HuH-7.5 (cell line): ENCODE data around the gene SORCS2.

Experiments
- DNase-seq: peaks from one replicate; pipeline ENCODE4 v3.0.0; 2011; ENCODE audit warnings: low spot score

Gene SORCS2

DNA sequence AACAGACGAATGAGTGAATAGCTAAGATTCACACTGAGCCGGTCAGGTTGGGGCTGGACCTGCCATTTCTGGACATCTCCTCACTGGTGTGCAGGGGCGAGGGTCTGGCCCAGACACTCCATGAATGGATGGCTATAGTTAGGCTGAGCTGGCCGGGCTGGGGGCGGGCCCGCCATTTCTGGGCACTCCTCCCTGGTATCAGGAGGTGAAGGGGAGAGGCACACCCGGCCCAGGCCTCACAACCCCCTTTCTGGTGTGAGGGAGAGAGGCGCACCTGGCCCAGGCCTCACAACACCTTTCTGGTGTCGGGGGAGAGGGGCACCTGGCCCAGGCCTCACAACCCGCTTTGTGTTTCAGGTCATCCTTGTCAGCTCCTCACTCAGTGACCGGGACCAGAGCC is 445.6 kb downstream of the SORCS2 start:
- DNase-seq: no peak

DNA sequence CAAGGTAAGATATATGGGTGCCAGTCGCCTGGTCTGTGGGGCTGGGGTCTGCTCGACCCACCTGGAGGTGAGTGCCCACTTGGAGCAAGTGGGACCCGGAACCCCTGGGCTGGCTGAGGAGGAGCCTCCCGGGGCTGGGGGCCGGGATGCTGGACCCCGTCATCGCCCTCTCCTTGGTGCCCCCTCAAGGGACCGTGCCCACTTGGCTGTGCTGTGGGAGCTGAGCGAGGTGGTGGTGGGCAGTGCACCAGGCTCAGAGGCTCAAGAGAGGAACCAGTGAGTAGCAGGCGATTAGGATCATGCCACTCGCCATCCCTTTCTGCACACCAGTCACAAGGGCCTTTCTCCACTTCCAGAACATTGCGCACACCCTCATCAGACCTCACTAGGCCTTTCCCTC is 446.2 kb downstream of the SORCS2 start:
- DNase-seq: no peak

DNA sequence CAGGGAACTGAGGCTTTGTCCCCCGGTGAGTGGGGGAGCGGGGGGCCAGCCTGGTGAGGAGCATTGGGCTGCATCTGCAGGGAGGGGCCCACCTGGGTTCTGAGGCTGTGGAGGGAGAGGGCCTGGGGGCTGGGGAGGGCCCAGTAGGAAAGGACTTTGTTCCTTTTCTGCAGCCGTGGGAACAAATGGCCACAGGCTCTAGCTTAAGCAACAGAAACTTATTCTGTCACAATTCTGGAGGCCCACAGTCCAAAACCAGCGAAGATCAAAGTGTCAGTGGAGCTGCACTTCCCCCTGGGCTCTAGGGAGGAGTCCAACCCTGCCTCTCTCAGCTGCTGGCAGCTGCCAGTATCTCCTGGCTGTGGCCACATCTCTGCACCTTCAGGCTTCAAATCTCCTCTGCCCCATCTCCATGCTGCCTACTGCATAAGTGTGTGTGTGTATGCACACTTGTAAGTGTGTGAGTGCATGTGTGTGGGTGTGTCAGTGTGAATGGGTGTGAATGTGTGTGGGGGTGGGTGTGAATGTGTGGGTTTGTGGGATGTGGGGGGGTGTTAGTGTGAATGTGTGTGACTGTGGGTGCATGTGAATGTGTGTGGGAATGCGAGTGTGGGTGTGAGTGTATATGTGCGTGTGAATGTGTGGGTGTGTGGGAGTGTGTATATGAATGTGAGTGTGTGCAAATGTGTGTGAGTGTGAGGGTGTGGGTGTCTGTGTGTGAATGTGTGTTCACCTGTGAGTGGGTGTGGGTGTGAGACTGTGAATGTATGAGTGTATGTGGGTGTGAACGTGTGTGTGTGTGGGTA is 446.8 kb downstream of the SORCS2 start:
- DNase-seq: no peak

DNA sequence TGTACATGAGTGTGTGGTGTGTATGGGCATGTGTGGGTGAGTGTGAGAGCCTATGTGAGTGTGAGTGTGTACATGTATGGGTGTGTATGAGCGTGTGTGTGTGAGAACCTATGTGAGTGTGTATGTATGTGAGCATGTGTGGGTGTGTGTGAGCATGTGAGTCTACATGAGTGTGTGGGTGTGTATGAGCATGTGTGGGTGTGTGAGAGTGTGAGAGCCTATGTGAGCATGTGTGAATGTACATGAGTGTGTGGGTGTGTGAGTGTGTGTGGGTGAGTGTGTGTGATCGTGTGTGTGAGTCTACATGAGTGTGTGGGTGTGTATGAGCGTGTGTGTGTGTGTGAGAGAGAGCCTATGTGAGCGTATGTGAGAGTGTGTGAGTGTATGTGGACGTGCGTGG is 447.8 kb downstream of the SORCS2 start:
- DNase-seq: no peak

DNA sequence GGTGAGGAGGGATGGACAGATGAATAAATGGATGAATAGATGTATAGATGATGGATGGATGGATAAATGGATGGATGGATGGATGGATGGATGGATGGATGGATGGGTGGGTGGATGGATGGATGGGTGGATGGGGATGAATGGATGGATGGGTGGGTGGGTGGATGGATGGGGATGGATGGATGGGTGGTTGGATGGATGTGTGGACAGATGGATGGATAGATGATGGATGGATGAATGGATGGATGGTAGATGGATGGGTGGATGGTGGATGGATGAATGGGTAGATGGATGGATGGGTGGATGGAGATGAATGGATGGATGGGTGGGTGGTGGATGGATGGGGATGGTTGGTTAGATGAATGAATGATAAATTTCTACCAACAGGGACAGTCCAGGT is 449.4 kb downstream of the SORCS2 start:
- DNase-seq: no peak

DNA sequence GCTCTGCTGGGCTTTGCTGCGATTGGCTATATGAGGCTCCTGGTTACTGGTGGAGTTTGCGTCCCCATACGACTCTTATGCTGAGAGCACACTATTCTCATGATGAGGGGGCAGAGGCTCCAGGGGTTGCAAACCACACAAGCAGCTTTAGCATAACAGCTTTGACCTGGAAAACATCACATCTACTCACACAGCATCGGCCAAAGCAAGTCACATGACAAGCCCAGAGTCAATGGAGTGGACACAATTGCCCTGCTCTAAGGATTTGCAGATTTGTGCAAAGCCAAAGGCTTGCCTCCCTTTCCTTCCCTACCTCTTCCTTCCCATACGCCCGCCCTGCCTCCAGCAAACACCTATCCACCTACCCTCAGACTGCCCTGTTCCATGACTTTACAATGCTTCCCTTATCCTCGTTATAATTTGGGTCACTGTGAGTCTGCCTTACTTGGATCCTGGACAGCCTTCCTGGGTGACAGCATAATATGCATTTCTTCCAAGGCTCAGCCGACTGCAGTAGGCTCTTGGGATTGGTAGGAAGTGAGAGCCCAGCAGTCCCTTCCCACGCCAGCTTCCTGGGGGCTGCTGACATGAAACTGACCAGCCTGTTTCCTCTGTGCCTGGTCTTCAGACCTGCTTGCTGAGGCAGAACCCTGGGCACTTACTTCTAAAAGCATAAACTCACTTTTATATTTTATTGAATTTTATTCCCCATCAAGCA is 450.6 kb downstream of the SORCS2 start:
- DNase-seq: no peak

DNA sequence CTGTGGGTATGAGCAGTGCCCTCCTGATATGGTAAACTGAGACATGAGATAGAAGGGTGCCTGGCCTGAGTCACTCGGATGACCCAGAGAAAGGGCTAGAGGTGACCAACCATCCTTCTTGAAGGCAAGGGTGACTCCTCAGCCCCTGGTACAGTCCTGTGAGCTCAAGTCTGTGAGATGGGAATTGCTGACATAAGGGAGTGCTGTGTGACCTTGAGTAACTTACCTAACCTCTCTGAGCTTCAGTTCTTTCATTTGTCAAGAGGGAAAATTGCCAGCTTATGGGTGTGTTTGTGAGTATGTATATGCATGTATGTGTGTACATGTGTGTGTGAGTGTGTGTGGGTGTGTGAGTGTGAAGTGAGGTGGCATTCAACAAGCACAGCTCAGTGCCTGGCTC is 452.8 kb downstream of the SORCS2 start:
- no peak for DNase-seq

DNA sequence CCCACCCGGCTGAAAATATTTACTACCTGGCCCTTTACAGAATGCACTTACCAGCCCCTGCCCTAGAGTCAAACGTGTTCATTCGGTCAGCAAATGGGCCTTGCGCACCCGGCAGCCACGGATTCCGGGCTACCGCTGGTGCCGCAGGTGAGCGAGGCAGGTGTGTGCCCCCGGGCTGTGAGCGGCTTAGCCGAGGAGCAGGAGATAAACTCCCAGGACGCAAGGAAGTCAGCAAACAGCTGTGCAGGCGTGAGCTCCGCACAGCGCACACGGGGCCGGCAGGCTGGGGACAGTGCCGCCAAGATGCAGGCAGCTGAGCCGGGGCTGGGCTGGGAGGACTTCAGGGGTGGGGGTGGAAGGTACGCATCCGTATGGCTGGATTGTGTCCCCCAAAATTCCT is 453.6 kb downstream of the SORCS2 start:
- DNase-seq: no peak

DNA sequence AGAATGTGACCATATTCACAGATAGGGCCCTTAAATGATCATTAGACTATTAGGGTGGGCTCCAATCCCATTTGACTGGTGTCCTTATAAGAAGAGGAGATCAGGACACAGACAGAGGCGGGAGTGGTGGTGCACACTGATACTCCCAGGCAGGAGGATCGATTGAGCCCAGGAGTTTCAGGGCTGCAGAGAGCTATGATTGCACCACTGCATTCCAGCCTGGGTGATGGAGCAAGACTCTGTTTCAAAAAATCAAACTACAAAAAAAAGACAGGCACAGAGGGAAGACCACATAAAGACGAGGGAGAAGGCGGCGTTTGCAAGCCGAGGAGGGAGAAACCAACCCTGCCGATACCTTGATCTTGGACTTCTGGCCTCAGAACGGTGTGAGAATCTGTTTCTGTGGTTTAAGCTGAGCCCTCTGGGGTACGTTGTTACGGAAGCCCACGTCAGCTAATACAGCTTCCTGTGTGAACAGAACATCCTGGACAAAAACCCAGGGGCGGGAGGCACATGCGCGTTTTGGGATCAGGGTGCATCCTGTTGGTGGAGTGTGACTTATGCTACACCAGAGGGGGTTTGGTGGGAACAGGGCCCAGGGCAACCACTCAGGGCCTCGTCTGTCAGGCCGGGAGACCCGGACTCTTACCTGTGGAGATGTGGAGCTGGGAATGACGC is 454.2 kb downstream of the SORCS2 start:
- no peak for DNase-seq

DNA sequence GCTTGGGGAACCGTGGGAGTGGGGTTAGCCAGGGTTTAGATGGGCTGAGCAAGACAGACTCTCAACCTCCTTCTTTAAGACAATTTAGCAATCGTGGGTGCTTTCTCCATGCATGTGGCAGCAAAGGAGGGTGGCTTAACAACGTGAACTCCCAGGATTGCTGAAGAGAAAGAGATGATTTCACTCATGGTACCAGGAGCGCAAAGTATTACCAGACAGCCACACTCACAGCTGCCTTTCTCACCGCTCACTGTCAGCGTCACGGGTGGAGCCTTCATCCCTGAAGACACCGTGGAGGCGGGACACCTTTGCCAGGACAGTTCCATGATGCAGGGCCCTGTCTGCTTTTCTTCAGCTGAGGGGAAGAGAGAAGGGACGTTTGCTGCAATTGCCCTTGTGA is 454.8 kb downstream of the SORCS2 start:
- no peak for DNase-seq

DNA sequence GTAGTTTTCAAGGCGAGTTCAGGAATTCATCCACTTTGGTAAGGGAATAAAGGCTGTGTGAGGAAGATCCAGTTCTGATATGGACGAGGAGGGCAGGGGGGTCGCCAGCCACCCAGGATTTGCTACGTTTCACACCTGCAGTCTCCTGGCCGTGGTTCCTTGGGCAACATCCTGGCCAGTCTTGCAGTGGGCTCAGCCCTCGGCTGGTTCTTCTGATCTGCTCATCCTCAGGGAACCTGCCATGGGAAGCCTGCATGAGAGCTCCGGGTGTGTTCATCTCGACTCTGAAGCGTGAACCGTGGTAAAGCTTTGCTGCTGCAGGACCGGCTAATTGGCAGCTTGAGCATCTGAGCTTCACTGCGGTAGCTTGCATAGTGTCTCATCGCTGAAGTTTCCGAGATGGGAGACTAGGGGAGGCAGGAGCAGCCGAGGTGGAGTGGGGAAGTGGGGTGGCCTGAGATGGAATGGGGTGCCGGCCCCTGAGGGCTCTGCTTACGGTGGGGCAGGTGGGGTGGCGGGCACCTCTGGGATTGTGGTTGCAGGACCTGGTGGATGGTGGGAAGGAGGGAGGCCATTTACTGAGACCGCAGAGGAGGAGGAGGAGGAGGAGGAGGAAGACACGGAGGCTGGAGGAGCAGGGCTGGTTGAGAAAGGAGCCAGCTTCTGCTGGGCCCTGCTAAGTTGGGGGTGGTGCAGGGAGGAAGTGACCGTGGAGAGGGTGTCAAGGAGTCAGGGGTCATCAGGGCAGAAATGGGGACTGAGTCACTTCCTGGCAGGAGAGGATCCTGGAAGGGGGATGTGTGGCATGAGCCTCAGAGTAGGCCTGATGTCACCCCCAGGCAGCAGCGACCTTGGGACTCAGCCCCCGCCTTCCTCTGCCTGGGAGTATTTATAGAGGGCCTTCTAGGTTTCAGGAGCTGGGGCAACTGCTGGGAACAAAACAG is 455.5 kb downstream of the SORCS2 start:
- no peak for DNase-seq

DNA sequence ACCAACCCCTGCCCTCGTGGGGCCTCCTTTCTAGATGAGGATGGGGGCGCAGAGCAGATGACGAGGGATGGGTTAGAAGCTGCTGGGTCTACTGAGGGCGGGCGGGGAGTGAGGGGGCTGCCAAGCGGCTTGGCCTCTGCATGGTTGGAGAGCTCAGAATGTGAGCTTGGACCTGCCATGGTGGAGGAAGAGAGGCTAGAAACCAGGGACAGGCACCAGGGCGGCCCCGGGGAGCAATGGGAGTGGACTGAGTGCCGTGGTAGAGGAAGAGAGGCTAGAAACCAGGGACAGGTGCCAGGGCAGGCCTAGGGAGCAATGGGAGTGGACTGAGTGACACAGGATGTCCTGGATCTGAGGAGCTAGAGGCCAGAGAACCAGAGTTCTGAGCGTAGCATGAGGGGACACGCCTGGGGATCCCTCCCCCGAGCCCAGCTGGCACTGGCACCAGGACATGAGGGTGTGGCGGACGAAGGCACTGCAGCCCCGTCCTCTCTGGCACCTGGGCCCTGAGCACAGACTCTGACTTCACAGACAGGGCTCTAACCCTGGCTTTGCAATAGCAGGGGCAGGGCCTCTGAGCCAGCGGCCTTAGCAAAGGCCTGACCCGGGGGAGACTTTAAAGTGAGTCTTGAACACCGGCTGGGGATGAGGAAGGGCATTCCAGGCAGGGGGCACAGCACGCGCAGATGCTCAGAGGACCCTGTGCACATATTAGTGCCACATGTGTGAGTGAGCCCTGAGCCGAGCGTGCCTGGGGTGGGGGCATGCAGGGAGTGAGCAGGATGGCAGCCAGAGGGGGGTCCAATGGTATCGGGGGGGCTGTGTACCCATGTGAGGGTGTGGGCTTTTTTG is 456.4 kb downstream of the SORCS2 start:
- no peak for DNase-seq

DNA sequence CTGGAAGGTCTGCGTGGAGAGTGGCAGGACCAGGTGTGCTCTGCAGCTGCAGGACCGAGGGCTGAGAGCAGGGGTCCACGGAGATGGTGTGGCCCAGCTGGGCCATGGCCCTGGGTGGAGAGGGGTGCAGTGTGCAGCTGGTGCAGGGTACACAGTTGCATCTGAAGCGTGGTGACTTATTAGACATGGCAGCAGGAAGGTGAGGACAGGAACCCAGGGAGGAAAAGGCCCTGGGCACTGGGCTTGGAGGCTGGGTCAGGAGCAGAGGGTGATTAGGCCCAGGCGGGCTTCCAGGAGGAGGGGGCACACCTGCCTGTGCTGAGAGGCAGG is 457.0 kb downstream of the SORCS2 start:
- no peak for DNase-seq

DNA sequence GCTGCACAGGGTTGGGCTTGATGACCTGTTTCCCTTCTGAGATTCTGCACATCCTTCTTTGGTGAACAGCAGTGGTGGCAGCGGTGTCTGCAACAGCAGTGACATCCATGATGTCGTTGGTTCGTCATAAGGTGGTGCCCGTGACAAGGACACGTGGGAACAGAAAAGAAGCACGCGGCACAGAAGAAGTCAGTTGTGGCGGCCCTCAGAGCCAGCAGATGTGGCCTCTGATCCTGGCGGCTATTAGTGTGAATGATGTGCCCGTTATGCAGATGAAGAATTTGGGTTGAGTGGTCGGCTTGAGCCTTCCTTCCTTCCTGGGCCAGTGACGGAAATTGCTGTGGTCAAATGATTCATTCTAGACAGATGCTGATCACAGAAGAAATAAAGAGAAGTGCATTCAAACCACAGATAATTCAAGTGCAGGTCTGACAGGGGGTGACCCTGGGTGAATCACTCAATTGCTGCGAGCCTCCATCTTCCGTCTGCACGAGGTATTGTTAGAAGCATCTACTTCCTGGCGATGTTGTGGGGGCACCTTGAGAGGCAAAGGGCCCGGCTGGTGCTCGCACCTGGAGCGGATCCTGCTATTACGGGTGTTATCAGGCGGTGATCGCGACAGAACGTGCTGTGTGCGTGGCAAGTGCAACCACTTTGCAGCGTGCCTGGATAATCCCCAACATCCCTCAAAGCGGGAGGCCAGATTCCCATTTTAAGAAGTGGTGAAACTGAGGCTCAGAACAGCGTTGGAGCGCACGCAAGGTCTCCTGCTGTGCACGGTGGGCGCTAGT is 457.6 kb downstream of the SORCS2 start:
- DNase-seq: no peak

DNA sequence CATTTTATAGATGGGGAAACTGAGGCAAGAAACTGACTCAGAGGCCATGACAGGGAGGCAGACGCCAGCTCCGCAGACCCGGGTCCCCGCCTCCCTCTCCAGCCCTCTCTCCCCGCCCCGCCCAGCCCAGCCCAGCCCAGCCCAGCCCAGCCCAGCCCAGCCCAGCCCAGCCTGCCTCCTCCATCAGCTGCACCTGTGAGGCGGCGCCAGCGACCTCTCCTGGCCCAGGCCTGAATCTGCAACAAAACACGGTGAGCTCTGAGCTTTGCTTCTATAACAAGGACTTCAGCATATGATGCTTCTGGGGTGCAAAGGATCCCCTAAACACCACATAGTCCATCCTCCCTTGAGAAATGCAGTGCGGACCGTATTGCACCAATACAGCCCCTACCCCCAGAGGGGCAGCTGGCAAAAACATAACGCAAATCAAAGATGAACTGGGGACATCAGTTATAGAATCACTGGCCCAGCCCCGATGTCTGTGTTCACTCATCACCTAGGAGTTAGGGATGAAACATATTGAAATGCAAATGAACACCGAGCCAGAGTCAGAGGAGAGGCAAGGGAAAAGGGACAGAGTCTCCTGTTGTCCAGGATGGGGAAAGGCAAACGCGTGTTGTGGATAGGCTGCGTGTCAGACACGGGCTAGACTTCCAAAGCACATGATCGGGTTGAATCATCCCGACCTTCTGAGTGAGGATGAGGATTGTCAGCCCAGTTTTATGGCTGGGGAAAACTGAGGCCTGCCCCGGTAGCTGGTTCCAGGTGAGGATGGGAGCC is 458.5 kb downstream of the SORCS2 start:
- no peak for DNase-seq

DNA sequence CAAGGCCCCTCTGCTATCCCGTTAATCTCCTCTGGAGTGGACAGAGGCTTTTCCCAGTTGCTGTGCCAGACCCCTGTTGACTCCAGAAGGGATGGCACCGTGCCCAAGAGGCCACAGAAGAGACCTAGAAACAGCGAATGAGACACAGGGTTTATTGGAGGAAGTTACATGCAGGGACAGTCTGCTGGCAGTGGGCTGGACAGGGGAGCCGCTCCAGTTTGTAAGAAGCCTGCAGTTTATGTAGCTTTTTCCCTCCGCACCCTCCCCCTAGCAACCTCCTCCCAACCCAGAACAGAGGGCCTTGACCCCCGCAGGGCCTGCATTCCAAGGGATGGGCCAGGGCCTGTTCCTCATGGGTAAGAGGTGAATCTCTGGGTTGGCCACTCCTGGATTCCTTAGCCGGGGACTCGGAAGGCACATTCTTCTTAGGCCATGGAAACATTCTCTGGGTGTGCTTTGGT is 459.2 kb downstream of the SORCS2 start:
- DNase-seq: no peak

DNA sequence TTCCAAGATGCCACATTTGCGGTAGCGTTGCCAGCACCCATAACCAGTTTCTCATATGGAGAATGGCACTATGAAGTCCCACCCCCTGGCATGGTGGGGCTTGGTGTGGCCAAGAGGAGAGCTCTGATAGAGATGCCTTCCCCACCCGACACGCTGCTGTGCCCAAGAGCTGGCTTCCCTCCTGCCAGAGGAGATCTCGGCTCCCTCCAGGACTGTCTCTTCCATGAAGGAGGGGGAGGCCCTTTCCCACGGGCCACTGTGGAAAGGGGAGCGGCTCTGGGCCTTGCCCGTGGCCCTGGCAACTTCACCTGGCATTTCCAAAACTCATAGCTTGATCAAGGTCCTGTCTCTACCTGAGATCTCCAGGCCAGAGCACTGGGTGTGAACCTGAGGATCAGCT is 459.7 kb downstream of the SORCS2 start:
- no peak for DNase-seq

DNA sequence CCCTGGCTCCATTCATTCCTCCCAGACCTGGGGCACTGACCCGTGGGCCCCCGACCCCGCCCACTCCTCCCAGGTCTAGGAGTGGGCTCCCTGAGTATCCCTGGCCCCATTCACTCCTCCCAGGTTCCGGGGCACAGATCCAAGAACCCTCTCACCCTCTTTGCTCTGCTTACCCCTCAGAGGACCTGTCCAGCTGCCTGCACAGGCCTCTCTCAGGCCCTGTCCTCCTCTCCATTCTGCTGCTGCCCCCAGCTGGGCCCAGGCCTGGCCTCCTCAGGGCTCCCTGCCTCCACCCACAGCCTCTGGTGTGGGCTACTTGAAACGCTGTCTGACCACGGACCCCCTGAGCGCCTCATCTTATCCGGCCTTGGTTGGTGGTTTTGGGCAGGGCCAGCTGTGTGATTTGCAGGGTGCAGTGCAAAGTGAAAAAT is 460.1 kb downstream of the SORCS2 start:
- DNase-seq: no peak

DNA sequence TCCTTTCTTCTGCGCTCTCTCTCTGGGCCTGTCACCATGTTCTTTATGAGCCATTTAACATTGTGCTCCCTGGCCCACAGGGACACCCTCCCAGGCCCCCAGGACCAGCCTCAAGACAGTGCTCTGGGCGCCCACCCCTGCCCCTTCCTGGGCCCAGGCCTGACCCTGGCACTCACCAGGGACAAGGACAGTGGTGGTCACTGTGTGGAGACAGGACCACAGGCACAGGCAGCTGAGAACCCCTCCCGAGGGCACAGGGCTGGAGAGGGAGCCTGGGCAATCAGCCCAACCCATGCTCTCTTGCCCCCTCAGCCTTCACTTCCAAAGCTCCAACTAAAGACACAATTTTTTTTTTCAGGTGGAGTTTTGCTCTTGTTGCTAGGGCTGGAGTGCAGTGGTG is 460.6 kb downstream of the SORCS2 start:
- no peak for DNase-seq
